ENCODE measurements around the gene CADM3. TPM values are rescaled to one million over a fixed set of nuclear protein-coding genes. Genes with fewer than 3 reads are reported as not detected.

CADM3 gene
- total RNA-seq, 5 donors from 2014 or later (not counting 1 experiment from before 2014, with no cell fraction given): not detected

DNA sequence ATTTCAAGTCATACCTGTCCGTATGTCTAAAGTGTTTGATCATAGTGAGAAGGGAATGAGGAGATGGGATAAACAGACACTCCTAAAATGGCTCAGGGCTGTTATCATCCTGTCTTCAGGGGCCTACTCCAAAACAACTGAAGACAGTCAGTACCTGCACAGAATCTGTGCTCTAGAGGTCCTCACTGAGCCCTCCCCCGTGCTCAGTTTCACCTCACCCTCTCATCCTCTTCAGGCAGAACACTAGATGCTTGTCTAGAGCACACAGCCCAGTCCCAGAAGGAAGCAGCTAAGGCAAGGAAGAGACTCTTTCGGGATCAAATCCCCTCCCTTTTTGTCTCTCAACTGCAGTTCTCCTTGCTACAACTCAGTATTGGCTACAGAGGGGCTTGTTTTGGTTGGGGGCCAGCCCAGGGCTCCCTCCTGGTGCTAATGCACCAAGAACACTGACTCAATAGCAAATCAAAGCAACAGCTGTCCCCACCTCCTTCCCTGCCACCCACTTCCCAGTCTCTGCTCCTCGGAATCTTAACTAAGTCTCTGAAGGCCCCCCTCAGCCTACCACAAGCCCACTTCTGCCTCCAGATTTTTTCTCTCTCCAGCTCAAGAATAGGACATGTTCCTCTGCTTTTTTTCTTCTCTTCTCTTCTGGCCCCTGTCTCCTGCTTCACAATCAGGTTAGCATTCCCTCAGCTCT is 10.1 kb downstream of the CADM3 start:
- Mint-ChIP-seq H3K27me3 (peaks cover 52 to 55% of the 10 kb centered on the region in 2 donors), H3K36me3 (no peaks in the 10 kb centered on the region), H3K4me3 (no peak overlapping the region), H3K4me1 (no peaks in the 10 kb centered on the region), H3K27ac (no peak overlapping the region), H3K9me3 (peaks cover 0 to 5% (median 0%) of the 10 kb centered on the region in 3 donors)
- Histone ChIP-seq H3K27me3 (replicated peaks in 1 of 2; ENCODE audit: control insufficient read depth in 2 of 2, extremely low read depth in 1 of 2, insufficient read depth in 2 of 2, low read length in 1 of 2) (peaks cover 4 to 8% of the 10 kb centered on the region in 2 experiments), H3K4me3 (ENCODE audit: control insufficient read depth in 1 of 2, extremely low read depth in 1 of 2, low read length in 1 of 2) (no peak overlapping the region), H3K36me3 (ENCODE audit: control insufficient read depth in 2 of 2, extremely low read depth in 1 of 2, insufficient read depth in 1 of 2, low read length in 1 of 2) (no peaks in the 10 kb centered on the region), H3K27ac (ENCODE audit: low read length) (no peak overlapping the region), H3K9me3 (no peaks in the 10 kb centered on the region), H3K4me1 (ENCODE audit: control insufficient read depth in 1 of 2, extremely low read depth in 1 of 2, insufficient read depth in 2 of 2, low read length in 2 of 2) (no peaks in the 10 kb centered on the region)
- ChIA-PET POLR2A (no interaction called here), CTCF (no interaction called here)
- 18% methylated on average over 2 of the region's 4 CpGs for whole genome bisulfite sequencing (ENCODE audit: insufficient coverage)
- ATAC-seq (replicated peaks in 1 of 4) (no peak), DNase-seq (no peak)

DNA sequence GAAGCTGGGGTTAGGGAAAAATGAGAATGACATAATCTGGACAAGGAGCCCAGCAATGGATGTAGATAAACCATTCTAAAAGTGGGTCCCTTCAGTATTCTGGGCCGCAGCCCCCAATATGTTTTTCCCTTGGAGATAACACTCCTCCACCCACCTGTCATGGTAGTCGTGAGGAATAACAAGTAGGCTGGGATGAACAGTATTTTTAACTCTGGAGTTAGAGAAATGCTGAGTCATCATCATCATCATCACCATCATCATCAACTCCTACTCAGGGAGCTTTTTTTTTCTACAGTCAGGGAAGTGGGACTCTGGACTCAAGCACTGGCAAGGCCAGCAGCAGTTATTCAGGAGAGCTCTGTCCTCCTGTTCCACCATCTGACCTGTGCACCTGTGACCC is 12.8 kb downstream of the CADM3 start:
- Histone ChIP-seq H3K27me3 (replicated peaks in 1 of 2; ENCODE audit: control insufficient read depth in 2 of 2, extremely low read depth in 1 of 2, insufficient read depth in 2 of 2, low read length in 1 of 2) (peaks cover 6 to 23% of the 10 kb centered on the region in 2 experiments), H3K36me3 (ENCODE audit: control insufficient read depth in 2 of 2, extremely low read depth in 1 of 2, insufficient read depth in 1 of 2, low read length in 1 of 2) (no peaks in the 10 kb centered on the region), H3K4me1 (ENCODE audit: control insufficient read depth in 1 of 2, extremely low read depth in 1 of 2, insufficient read depth in 2 of 2, low read length in 2 of 2) (peaks cover 0 to 6% of the 10 kb centered on the region in 2 experiments), H3K9me3 (no peaks in the 10 kb centered on the region), H3K4me3 (ENCODE audit: control insufficient read depth in 1 of 2, extremely low read depth in 1 of 2, low read length in 1 of 2) (no peak overlapping the region), H3K27ac (ENCODE audit: low read length) (no peak overlapping the region)
- Mint-ChIP-seq H3K4me3 (no peak overlapping the region), H3K27ac (no peak overlapping the region), H3K27me3 (peaks cover 66 to 69% of the 10 kb centered on the region in 2 donors), H3K4me1 (peaks cover 11% of the 10 kb centered on the region in 3 donors), H3K9me3 (no peaks in the 10 kb centered on the region), H3K36me3 (no peaks in the 10 kb centered on the region)
- no CpG with 5 or more reads among the region's 2 CpGs for WGBS (ENCODE audit: insufficient coverage)
- POLR2A ChIA-PET: no interaction called here
- ATAC-seq (replicated peaks in 1 of 4): no peak
- no peak for DNase-seq
- CTCF ChIA-PET: interaction anchor here in 1 of 2 donors (0.7 kb wide), 1 partner anchor 24 kb away, joined by 3 read pairs; no protein-coding TSS in a partner anchor

DNA sequence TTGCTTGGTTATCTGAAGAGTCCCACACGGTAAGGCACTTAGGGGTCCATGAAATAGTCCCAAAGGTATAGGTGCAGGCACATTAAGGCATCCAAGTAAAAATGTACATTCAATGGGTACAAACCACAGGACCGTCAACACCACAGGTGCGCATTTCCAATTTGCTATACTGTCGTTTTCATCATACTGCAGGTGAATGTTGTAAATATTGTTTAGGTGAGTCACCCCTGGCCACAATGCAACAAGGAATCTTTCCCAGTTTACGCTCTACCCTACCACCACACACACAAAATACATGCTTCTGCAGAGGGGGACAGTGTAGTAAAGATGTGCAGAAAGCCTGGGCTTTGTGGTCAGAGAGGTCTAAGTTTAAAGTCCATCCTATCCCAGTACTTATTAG is 13.7 kb downstream of the CADM3 start:
- 71% methylated on average over 1 of the region's 5 CpGs for WGBS (ENCODE audit: insufficient coverage)
- ATAC-seq (replicated peaks in 1 of 4): no peak

DNA sequence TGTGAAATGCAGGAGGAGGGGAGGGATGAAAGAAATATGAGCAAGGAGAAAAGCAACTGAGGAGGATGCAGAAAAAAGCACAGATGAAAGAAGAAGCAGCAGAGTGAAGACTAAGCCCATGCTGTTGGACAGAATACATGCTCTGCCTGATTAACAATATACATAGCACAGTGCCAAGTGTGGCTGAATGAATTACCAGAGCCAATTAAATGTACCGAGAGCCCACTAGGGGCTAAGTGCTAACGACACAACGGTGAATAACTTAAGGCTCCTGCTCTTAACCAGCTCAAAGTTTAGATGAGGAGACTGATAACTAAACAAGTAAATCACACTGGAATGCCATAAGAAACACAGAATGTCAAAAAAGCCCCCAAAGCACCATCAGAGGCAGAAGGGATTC is 15.6 kb downstream of the CADM3 start:
- ATAC-seq (replicated peaks in 1 of 4): no peak
- no peaks in the 10 kb centered on the region for H3K9me3 ChIP-seq
- peaks cover 6 to 21% of the 10 kb centered on the region in 2 experiments for H3K27me3 ChIP-seq (replicated peaks in 1 of 2; ENCODE audit: control insufficient read depth in 2 of 2, extremely low read depth in 1 of 2, insufficient read depth in 2 of 2, low read length in 1 of 2)
- no peak overlapping the region for H3K4me3 ChIP-seq (ENCODE audit: control insufficient read depth in 1 of 2, extremely low read depth in 1 of 2, low read length in 1 of 2)
- DNase-seq: no peak
- H3K27ac ChIP-seq (ENCODE audit: low read length): no peak overlapping the region
- peaks cover 54 to 65% of the 10 kb centered on the region in 2 donors for H3K27me3 Mint-ChIP-seq
- H3K4me1 ChIP-seq (ENCODE audit: control insufficient read depth in 1 of 2, extremely low read depth in 1 of 2, insufficient read depth in 2 of 2, low read length in 2 of 2): peaks cover 0 to 6% of the 10 kb centered on the region in 2 experiments
- no peak overlapping the region for H3K27ac Mint-ChIP-seq
- peaks cover 11% of the 10 kb centered on the region in 3 donors for H3K4me1 Mint-ChIP-seq
- CTCF ChIA-PET: no interaction called here
- H3K36me3 Mint-ChIP-seq: no peaks in the 10 kb centered on the region
- no peak overlapping the region for H3K4me3 Mint-ChIP-seq
- H3K36me3 ChIP-seq (ENCODE audit: control insufficient read depth in 2 of 2, extremely low read depth in 1 of 2, insufficient read depth in 1 of 2, low read length in 1 of 2): no peaks in the 10 kb centered on the region
- POLR2A ChIA-PET: no interaction called here
- WGBS (ENCODE audit: insufficient coverage): no CpG with 5 or more reads among the region's 3 CpGs
- no peaks in the 10 kb centered on the region for H3K9me3 Mint-ChIP-seq

More for the DNA sequence above, 13.7 kb downstream of the CADM3 start:
- no peak overlapping the region for H3K27ac Mint-ChIP-seq
- peaks cover 66 to 68% of the 10 kb centered on the region in 2 donors for H3K27me3 Mint-ChIP-seq
- DNase-seq: no peak
- POLR2A ChIA-PET: no interaction called here
- CTCF ChIA-PET: no interaction called here
- Histone ChIP-seq H3K36me3 (ENCODE audit: control insufficient read depth in 2 of 2, extremely low read depth in 1 of 2, insufficient read depth in 1 of 2, low read length in 1 of 2) (no peaks in the 10 kb centered on the region), H3K4me1 (ENCODE audit: control insufficient read depth in 1 of 2, extremely low read depth in 1 of 2, insufficient read depth in 2 of 2, low read length in 2 of 2) (peaks cover 0 to 6% of the 10 kb centered on the region in 2 experiments), H3K4me3 (ENCODE audit: control insufficient read depth in 1 of 2, extremely low read depth in 1 of 2, low read length in 1 of 2) (no peak overlapping the region), H3K27ac (ENCODE audit: low read length) (no peak overlapping the region), H3K9me3 (no peaks in the 10 kb centered on the region), H3K27me3 (replicated peaks in 1 of 2; ENCODE audit: control insufficient read depth in 2 of 2, extremely low read depth in 1 of 2, insufficient read depth in 2 of 2, low read length in 1 of 2) (peaks cover 6 to 26% of the 10 kb centered on the region in 2 experiments)
- no peaks in the 10 kb centered on the region for H3K36me3 Mint-ChIP-seq
- no peak overlapping the region for H3K4me3 Mint-ChIP-seq
- H3K4me1 Mint-ChIP-seq: peaks cover 11% of the 10 kb centered on the region in 3 donors
- no peaks in the 10 kb centered on the region for H3K9me3 Mint-ChIP-seq

DNA sequence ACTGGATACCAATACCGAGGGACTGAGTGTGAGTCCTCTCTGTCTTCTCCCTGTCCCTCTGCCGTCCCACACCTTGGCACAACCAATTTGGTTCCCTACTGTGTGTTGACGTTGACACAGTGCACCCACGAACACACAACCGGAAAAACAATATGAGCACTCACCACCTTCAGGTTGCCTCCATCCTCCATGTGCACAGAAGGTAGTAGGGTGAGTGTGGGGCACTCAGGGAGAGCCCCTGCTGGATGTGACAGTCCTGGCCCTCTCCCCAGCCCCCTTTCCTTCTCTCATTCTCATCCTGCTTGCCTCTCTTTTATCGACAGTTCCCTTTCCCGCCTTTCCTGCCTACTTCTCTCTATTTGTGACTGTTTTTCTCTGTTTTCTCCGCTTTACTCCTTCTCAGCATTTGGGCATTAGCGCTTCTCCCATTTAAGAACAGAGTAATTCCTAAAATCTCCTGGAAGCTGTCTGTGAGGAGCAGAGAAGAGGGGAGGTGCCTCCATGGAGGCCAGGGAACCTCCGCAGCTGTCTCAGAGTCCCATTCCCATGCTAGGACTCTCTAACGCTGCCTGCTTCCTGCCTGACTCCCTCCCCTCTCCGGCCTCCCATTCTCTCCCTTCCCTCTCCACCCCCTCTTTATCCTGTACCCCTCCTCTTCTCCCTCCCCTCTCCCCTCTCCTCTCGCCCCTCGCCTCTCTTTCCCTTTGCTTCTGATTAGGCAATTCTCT is 16.4 kb downstream of the CADM3 start:
- peak overlapping the region in 1 of 3 donors; percentile 9 for H3K4me3 Mint-ChIP-seq
- no peak overlapping the region for H3K4me3 ChIP-seq (ENCODE audit: control insufficient read depth in 1 of 2, extremely low read depth in 1 of 2, low read length in 1 of 2)
- no peak for DNase-seq

DNA sequence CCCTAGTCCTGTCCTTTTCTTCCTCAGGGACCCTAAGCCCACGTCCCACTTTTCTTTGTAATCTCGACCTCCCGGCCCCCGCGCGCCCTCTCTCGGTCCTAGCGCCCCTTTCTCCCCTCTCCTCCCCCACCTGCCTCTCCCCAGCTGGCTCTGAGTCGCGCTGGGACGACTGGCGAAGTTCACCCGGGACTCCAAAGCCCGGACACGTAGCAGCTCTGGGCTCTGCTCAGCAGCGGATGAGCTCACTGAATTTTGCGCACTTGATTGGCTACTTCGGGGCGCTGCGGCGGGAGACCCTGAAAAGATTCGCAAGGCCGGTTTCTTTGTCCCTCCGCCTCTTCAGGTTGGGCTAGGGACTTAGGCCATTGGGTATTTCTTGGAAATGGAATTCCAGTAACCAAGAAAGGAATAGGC is 17.0 kb downstream of the CADM3 start:
- H3K36me3 Mint-ChIP-seq: no peaks in the 10 kb centered on the region
- peaks cover 11% of the 10 kb centered on the region in 3 donors for H3K4me1 Mint-ChIP-seq
- peak in 4 of 35 experiments; percentile 2 to 20 (median 6) for DNase-seq
- H3K4me1 ChIP-seq (ENCODE audit: control insufficient read depth in 1 of 2, extremely low read depth in 1 of 2, insufficient read depth in 2 of 2, low read length in 2 of 2): peaks cover 0 to 6% of the 10 kb centered on the region in 2 experiments
- no peaks in the 10 kb centered on the region for H3K9me3 ChIP-seq
- 3% methylated on average over 24 of the region's 24 CpGs for WGBS (ENCODE audit: insufficient coverage)
- POLR2A ChIA-PET: no interaction called here
- H3K4me3 ChIP-seq (ENCODE audit: control insufficient read depth in 1 of 2, extremely low read depth in 1 of 2, low read length in 1 of 2): no peak overlapping the region
- no peak overlapping the region for H3K27ac ChIP-seq (ENCODE audit: low read length)
- H3K9me3 Mint-ChIP-seq: no peaks in the 10 kb centered on the region
- ATAC-seq (replicated peaks in 1 of 4): no peak
- H3K27me3 ChIP-seq (replicated peaks in 1 of 2; ENCODE audit: control insufficient read depth in 2 of 2, extremely low read depth in 1 of 2, insufficient read depth in 2 of 2, low read length in 1 of 2): peaks cover 4 to 27% of the 10 kb centered on the region in 2 experiments
- peaks cover 55 to 66% of the 10 kb centered on the region in 2 donors for H3K27me3 Mint-ChIP-seq
- CTCF ChIA-PET: no interaction called here
- H3K36me3 ChIP-seq (ENCODE audit: control insufficient read depth in 2 of 2, extremely low read depth in 1 of 2, insufficient read depth in 1 of 2, low read length in 1 of 2): no peaks in the 10 kb centered on the region
- H3K4me3 Mint-ChIP-seq: peak overlapping the region in 1 of 3 donors; percentile 9
- no peak overlapping the region for H3K27ac Mint-ChIP-seq

More for the DNA sequence above, 16.4 kb downstream of the CADM3 start:
- H3K27me3 ChIP-seq (replicated peaks in 1 of 2; ENCODE audit: control insufficient read depth in 2 of 2, extremely low read depth in 1 of 2, insufficient read depth in 2 of 2, low read length in 1 of 2): peaks cover 6 to 23% of the 10 kb centered on the region in 2 experiments
- ATAC-seq (replicated peaks in 1 of 4): no peak
- no peak overlapping the region for H3K27ac ChIP-seq (ENCODE audit: low read length)
- Mint-ChIP-seq H3K4me1 (peaks cover 11% of the 10 kb centered on the region in 3 donors), H3K27me3 (peaks cover 54 to 67% of the 10 kb centered on the region in 2 donors), H3K27ac (peak overlapping the region in 1 of 2 donors; percentile 7), H3K9me3 (no peaks in the 10 kb centered on the region), H3K36me3 (no peaks in the 10 kb centered on the region)
- ChIA-PET CTCF (no interaction called here), POLR2A (no interaction called here)
- H3K4me1 ChIP-seq (ENCODE audit: control insufficient read depth in 1 of 2, extremely low read depth in 1 of 2, insufficient read depth in 2 of 2, low read length in 2 of 2): peaks cover 0 to 6% of the 10 kb centered on the region in 2 experiments
- 17% methylated on average over 9 of the region's 14 CpGs for WGBS (ENCODE audit: insufficient coverage)
- no peaks in the 10 kb centered on the region for H3K9me3 ChIP-seq
- H3K36me3 ChIP-seq (ENCODE audit: control insufficient read depth in 2 of 2, extremely low read depth in 1 of 2, insufficient read depth in 1 of 2, low read length in 1 of 2): no peaks in the 10 kb centered on the region
